ENCODE measurements around the gene PI3.

DNA sequence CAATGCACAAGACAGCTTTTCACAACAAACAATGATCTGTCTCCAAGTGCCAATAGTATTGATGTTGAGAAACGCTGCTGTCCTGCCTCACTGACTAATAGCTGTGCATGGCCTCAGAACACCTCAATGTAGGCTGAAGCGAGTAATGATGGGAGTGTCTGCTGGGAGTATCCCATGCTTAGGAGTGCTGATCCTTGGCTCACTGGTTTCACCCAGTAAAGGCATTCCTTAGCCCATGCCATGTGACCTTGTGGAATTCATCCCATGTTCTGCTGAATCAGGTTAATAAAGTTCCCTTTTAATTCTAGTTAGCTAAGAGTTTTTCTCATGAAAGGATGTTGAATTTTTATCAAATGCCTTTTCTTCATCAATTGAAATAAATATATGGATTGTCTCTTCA lies 46.6 kb upstream of the PI3 start:
- TF ChIP-seq, protein P1, sequence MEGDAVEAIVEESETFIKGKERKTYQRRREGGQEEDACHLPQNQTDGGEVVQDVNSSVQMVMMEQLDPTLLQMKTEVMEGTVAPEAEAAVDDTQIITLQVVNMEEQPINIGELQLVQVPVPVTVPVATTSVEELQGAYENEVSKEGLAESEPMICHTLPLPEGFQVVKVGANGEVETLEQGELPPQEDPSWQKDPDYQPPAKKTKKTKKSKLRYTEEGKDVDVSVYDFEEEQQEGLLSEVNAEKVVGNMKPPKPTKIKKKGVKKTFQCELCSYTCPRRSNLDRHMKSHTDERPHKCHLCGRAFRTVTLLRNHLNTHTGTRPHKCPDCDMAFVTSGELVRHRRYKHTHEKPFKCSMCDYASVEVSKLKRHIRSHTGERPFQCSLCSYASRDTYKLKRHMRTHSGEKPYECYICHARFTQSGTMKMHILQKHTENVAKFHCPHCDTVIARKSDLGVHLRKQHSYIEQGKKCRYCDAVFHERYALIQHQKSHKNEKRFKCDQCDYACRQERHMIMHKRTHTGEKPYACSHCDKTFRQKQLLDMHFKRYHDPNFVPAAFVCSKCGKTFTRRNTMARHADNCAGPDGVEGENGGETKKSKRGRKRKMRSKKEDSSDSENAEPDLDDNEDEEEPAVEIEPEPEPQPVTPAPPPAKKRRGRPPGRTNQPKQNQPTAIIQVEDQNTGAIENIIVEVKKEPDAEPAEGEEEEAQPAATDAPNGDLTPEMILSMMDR (IDR thresholded peaks at IDR 0.05; ENCODE audit: poor library complexity), result no peak
- no peak for TF ChIP-seq EZH2phosphoT487 (IDR thresholded peaks at IDR 0.05; ENCODE audit: low read depth, severe bottlenecking, unreplicated experiment)
